Measurements from ENCODE around the gene CNOT4. TPM values are rescaled to one million over a fixed set of nuclear protein-coding genes. Genes with fewer than 3 reads are reported as not detected.

The CNOT4 gene
- total RNA-seq, 4 donors from 2014 or later, result 19.2 to 33.4 (median 21.6) TPM

DNA sequence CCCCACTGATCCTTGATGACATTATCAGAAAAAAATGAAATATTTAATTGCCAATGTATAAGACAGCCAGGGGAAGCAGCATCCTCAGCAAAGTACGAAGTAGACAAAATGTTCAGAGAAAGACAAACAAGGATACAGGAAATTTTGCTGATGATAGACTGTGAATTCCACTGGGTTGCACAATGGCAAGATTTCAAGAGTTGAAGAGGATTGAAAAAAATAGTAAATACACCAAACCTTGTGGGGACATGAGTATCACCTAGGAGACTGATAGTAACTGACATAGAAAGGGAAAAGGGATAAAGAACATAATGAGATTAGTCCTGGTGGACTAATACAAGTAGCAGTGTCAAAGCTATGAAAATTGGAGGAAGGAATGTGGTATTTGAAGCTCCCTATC is 16.5 kb downstream of the CNOT4 start:
- no peak for TF ChIP-seq CTCF (IDR thresholded peaks at IDR 0.05; ENCODE audit: low read depth)

DNA sequence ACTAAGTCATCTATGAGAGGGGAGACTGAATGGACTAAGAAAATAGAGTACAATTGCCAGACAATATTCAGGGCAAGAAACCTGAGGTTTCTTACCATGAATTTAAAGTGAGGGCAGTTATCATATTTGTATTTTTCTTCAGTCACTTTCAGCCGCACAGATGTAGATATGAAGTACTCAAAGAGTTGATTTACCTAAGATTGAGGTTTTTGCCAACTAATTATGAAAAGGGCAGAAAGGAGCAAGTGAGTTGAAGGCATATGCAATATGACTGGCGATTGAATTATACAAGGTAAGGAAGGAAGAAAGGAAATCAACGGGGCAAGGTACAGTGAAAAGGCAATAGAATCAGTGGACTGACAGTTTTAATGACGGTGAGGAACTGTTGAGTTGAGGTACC is 17.8 kb downstream of the CNOT4 start:
- no peak for TF ChIP-seq CTCF (IDR thresholded peaks at IDR 0.05; ENCODE audit: low read depth)

DNA sequence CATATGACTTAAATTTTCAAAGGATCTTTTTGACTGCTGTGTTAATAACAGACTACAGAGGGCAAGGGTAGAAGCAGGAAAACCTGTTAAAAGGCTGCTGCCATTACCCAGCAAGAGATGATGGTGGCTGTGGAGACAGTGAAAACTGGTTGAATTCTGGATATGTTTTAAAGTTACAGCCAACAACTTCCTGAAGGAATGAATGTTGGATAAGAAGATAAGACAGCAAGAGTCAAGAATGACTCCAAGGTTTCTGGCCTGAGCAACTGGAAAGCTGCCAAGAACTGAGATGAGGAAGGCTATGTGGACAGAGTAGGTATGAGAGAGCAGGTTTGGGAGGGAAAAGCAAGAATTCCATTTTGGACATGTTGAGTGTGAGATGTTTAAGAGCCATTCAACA is 19.1 kb downstream of the CNOT4 start:
- no peak for TF ChIP-seq CTCF (IDR thresholded peaks at IDR 0.05; ENCODE audit: low read depth)

DNA sequence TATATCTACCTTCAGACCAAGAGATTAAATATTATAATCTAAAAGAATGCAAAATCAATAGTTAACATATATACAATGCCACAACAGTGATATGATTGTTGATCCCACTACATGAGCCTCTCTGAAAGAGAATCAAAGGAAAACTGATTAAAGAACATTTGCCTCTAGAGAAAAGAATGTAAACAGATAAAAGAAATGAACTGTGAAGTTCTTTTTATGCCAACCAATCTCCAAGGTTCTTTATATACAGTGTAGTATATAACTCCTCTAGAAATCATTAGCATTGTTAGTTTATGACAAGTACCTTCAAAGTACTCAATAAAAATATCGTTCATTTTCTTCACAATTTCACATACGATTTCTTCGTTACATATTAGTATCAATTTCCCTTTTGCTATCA is 20.1 kb downstream of the CNOT4 start:
- no peak for TF ChIP-seq CTCF (IDR thresholded peaks at IDR 0.05; ENCODE audit: low read depth)

- TF ChIP-seq CTCF (IDR thresholded peaks at IDR 0.05; ENCODE audit: low read depth), result no peak
Observed at GRCh38 chr7:135486261-135486920, 23.5 kb downstream of the CNOT4 start.

GRCh38 chr7:135481598-135481979 is 28.3 kb downstream of the CNOT4 start:
- TF ChIP-seq CTCF (IDR thresholded peaks at IDR 0.05; ENCODE audit: low read depth), result no peak

DNA sequence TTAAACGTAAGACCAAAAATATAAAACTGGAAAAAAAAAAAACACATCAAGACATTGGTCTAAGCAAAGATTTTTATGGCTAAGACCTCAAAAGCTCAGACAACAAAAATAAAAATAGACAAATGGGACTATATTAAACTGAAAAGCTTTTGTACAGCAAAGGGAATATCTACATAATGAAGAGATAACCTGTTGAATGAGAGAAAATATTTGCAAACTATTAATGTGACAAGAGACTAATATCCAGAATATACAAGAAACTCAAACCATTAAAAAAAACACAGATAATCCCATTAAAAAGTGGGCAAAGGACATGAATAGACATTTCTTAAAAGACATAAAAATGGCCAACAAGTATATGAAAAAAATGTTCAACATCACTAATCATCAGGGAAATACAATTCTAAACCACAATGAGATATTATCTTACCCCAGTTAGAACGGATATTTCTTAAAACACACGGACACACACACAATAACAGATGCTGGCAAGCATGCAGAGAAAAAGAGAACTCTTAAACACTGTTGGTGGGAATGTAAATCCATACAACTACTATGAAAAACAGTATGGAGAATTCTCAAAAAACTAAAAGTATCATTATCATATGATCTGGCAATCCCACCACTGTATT is 28.8 kb downstream of the CNOT4 start:
- no peak for TF ChIP-seq CTCF (IDR thresholded peaks at IDR 0.05; ENCODE audit: low read depth)

Measured in subcutaneous adipose tissue (tissue), 4 donors.